Kidney epithelial cell (primary cell): ENCODE measurements around the gene NELFE. TPM values are rescaled to one million over a fixed set of nuclear protein-coding genes. Genes with fewer than 3 reads are reported as not detected.
"Not testable (repeated sequence)": the region's sequence is repeated elsewhere in the genome, so short reads cannot be mapped to it uniquely, and the experiment has no call there.

Source experiments
- DNase-seq: peaks from one replicate; pipeline ENCODE4 v3.0.0-alpha.2; 2010; ENCODE audit warnings: low read depth
- H3K27me3 ChIP-seq: 2 replicates; pipeline ENCODE4 v1.6.0; 2011; ENCODE audit warnings: low read length; ENCODE audit not compliant: control insufficient read depth, insufficient read depth
- H3K36me3 ChIP-seq: 2 replicates; pipeline ENCODE4 v1.5.1; 2011; ENCODE audit warnings: low read length; ENCODE audit not compliant: control insufficient read depth, insufficient read depth
- H3K4me3 ChIP-seq: 2 replicates; pipeline ENCODE4 v1.5.1; 2011; ENCODE audit warnings: low read depth, mild to moderate bottlenecking, control low read depth, low read length
- total RNA-seq: library from RNA; depleted of rRNA; stranded (reverse); fragments of >200 nt; gene quantifications from 2 replicates; pipeline ENCODE4 v1.2.3, GENCODE V29; 2015
- TF ChIP-seq, protein P1 (sequence below): IDR thresholded peaks from 2 replicates; pipeline ENCODE4 v1.5.1; 2011; ENCODE audit warnings: mild to moderate bottlenecking, moderate library complexity, low read length, control low read depth, inconsistent platforms; ENCODE audit not compliant: insufficient read depth, poor library complexity, severe bottlenecking

Gene NELFE
- total RNA-seq, 1 donor from 2014 or later: 140 TPM

DNA sequence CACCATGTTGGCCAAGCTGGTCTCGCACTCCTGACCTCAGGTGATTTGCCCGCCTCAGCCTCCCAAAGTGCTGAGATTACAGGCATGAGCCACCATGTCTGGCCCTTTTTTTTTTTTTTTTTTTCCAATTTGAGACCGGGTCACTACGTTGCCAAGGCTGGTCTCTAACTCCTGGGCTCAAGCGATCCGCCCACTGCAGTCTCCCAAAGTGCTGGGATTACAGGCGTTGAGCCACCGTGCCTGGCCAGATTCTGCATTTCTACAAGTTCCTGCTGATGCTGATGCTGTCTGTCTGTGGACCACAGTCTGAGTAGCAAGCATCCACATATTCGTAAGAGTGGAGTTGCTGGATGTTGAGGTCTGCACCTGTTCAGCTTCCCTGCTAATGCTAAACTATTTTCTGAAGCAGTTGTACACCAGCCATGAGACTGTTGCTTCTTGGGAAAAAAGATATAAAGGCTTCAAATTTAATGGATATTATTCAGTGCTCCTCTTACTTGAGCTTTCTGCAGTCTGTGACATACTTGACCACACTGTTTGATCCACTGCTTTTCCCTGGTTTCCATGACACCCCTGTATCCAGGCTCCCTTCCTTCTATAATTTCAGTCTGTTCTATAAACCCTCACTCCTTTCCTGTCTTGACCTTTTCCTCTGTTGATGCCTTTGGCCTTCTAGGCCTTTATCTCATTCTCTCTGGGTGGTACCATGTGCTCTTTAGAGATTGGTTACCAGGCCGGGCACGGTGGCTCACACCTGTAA lies 46.8 kb downstream of the NELFE start:
- Histone ChIP-seq H3K4me3 (no peak overlapping the region), H3K36me3 (no peaks in the 10 kb centered on the region), H3K27me3 (no peaks in the 10 kb centered on the region)
- TF ChIP-seq, protein P1, sequence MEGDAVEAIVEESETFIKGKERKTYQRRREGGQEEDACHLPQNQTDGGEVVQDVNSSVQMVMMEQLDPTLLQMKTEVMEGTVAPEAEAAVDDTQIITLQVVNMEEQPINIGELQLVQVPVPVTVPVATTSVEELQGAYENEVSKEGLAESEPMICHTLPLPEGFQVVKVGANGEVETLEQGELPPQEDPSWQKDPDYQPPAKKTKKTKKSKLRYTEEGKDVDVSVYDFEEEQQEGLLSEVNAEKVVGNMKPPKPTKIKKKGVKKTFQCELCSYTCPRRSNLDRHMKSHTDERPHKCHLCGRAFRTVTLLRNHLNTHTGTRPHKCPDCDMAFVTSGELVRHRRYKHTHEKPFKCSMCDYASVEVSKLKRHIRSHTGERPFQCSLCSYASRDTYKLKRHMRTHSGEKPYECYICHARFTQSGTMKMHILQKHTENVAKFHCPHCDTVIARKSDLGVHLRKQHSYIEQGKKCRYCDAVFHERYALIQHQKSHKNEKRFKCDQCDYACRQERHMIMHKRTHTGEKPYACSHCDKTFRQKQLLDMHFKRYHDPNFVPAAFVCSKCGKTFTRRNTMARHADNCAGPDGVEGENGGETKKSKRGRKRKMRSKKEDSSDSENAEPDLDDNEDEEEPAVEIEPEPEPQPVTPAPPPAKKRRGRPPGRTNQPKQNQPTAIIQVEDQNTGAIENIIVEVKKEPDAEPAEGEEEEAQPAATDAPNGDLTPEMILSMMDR: no peak
- DNase-seq: no peak

GRCh38 chr6:31909298-31909697 lies 49.5 kb downstream of the NELFE start:
- DNase-seq, H3K4me3 ChIP-seq, H3K27me3 ChIP-seq, H3K36me3 ChIP-seq: not testable (repeated sequence)

GRCh38 chr6:31908791-31909190 lies 50.0 kb downstream of the NELFE start:
- Histone ChIP-seq H3K4me3 (no peak overlapping the region), H3K36me3 (no peaks in the 10 kb centered on the region), H3K27me3 (no peaks in the 10 kb centered on the region)
- TF ChIP-seq, protein P1: no peak
- DNase-seq: no peak

DNA sequence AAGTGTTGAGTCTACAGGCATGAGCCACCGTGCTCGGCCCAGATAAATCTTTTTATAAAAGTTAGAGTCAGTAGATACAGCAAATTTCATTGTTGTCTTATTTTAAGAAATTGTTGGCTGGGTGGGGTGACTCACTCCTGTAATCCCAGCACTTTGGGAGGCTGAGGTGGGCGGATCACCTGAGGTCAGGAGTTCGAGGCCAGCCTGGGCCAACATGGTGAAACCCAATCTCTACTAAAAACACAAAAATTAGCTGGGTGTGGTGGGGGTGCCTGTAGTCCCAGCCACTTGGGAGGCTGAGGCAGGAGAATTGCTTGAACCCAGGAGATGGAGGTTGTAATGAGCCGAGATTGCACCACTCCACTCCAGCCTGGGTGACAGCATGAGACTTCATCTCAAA lies 50.5 kb downstream of the NELFE start:
- H3K4me3 ChIP-seq, DNase-seq, H3K27me3 ChIP-seq, H3K36me3 ChIP-seq: not testable (repeated sequence)

- TF ChIP-seq, protein P1: no peak
- Histone ChIP-seq H3K36me3 (no peaks in the 10 kb centered on the region), H3K4me3 (no peak overlapping the region), H3K27me3 (no peaks in the 10 kb centered on the region)
- peak; percentile 81 for DNase-seq
Observed at GRCh38 chr6:31907158-31907813, 51.5 kb downstream of the NELFE start.

DNA sequence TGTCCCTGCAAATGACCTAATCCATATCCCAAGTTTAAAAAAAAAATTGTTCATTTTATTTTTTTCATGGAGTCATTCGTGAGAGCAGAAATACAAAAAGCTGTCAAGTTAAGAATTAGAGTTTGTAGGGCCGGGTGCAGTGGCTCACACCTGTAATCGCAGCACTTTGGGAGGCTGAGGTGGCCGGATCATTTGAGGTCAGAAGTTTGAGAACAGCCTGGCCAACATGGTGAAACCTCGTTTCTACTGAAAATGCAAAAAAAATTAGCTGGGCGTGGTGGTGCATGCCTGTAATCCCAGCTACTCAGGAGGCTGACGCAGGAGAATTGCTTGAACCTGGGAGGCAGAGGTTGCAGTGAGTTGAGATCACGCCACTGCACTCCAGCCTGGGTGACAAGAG lies 52.0 kb downstream of the NELFE start:
- not testable (repeated sequence) for DNase-seq, H3K36me3 ChIP-seq, H3K4me3 ChIP-seq, H3K27me3 ChIP-seq

GRCh38 chr6:31906122-31906521 lies 52.6 kb downstream of the NELFE start:
- H3K27me3 ChIP-seq: no peaks in the 10 kb centered on the region
- H3K36me3 ChIP-seq: no peaks in the 10 kb centered on the region
- TF ChIP-seq, protein P1: no peak
- DNase-seq: no peak
- no peak overlapping the region for H3K4me3 ChIP-seq
